ENCODE data around the gene CREB3.
A peak's percentile ranks its signal among the peaks of the same experiment; 100 is the strongest.

The CREB3 gene

GRCh38 chr9:35725362-35725761 is 7.1 kb upstream of the CREB3 start:
- Histone ChIP-seq H3K4me3 (no peak overlapping the region), H3K27me3 (ENCODE audit: low read depth) (no peaks in the 10 kb centered on the region), H3K9me3 (no peaks in the 10 kb centered on the region), H3K36me3 (replicated peaks) (peaks cover 58% of the 10 kb centered on the region), H3K4me1 (peaks cover 28% of the 10 kb centered on the region)
- in situ Hi-C loops (cut with MboI; ENCODE audit: low sequenced_read_pairs): no loop called here
- no peak for DNase-seq (ENCODE audit: low spot score in 2 of 2)

GRCh38 chr9:35726931-35727330 is 5.5 kb upstream of the CREB3 start:
- Histone ChIP-seq H3K36me3 (replicated peaks) (peaks cover 44% of the 10 kb centered on the region), H3K9me3 (no peaks in the 10 kb centered on the region), H3K27me3 (ENCODE audit: low read depth) (no peaks in the 10 kb centered on the region), H3K4me1 (peaks cover 34% of the 10 kb centered on the region), H3K4me3 (no peak overlapping the region)
- DNase-seq (ENCODE audit: low spot score in 2 of 2): no peak
- in situ Hi-C loops (cut with MboI; ENCODE audit: low sequenced_read_pairs): no loop called here

- in situ Hi-C loops (cut with MboI; ENCODE audit: low sequenced_read_pairs): no loop called here
- no peak overlapping the region for H3K4me3 ChIP-seq
- no peaks in the 10 kb centered on the region for H3K9me3 ChIP-seq
- peaks cover 37% of the 10 kb centered on the region for H3K36me3 ChIP-seq (replicated peaks)
- no peak for DNase-seq (ENCODE audit: low spot score in 2 of 2)
- H3K27me3 ChIP-seq (ENCODE audit: low read depth): no peaks in the 10 kb centered on the region
- peaks cover 34% of the 10 kb centered on the region for H3K4me1 ChIP-seq
Observed at GRCh38 chr9:35727676-35728040, 4.8 kb upstream of the CREB3 start.

GRCh38 chr9:35728041-35728971 is 4.2 kb upstream of the CREB3 start:
- H3K4me1 ChIP-seq: peaks cover 34% of the 10 kb centered on the region
- peak in 1 of 2 experiments; percentile 68 for DNase-seq (ENCODE audit: low spot score in 2 of 2)
- H3K4me3 ChIP-seq: no peak overlapping the region
- no peaks in the 10 kb centered on the region for H3K27me3 ChIP-seq (ENCODE audit: low read depth)
- H3K9me3 ChIP-seq: no peaks in the 10 kb centered on the region
- in situ Hi-C loops (cut with MboI; ENCODE audit: low sequenced_read_pairs): no loop called here
- peaks cover 33% of the 10 kb centered on the region for H3K36me3 ChIP-seq (replicated peaks)

GRCh38 chr9:35729101-35729500 is 3.4 kb upstream of the CREB3 start:
- Histone ChIP-seq H3K4me3 (0 out of 2 replicates have a peak overlapping the region, but pooled peaks have one; percentile 7), H3K4me1 (peaks cover 39% of the 10 kb centered on the region), H3K9me3 (no peaks in the 10 kb centered on the region), H3K36me3 (replicated peaks) (peaks cover 27% of the 10 kb centered on the region), H3K27me3 (ENCODE audit: low read depth) (no peaks in the 10 kb centered on the region)
- in situ Hi-C loops (cut with MboI; ENCODE audit: low sequenced_read_pairs): no loop called here
- no peak for DNase-seq (ENCODE audit: low spot score in 2 of 2)

- Histone ChIP-seq H3K4me3 (peak overlapping the region; percentile 7; the same call in 1 of the 2 replicates), H3K9me3 (no peaks in the 10 kb centered on the region), H3K4me1 (peaks cover 39% of the 10 kb centered on the region), H3K27me3 (ENCODE audit: low read depth) (no peaks in the 10 kb centered on the region), H3K36me3 (replicated peaks) (peaks cover 27% of the 10 kb centered on the region)
- peak; percentile 64 to 71 for DNase-seq (ENCODE audit: low spot score in 2 of 2)
- in situ Hi-C loops (cut with MboI; ENCODE audit: low sequenced_read_pairs): no loop called here
Observed at GRCh38 chr9:35729700-35730485, 2.6 kb upstream of the CREB3 start.

- DNase-seq (ENCODE audit: low spot score in 2 of 2): no peak
- Histone ChIP-seq H3K4me3 (peak overlapping the region; percentile 72), H3K9me3 (no peaks in the 10 kb centered on the region), H3K4me1 (peaks cover 39% of the 10 kb centered on the region), H3K27me3 (ENCODE audit: low read depth) (no peaks in the 10 kb centered on the region), H3K36me3 (replicated peaks) (peaks cover 27% of the 10 kb centered on the region)
- in situ Hi-C loops (cut with MboI; ENCODE audit: low sequenced_read_pairs): no loop called here
Observed at GRCh38 chr9:35730486-35730854, 2.0 kb upstream of the CREB3 start.

GRCh38 chr9:35731415-35732184 is 866 bp upstream of the CREB3 start:
- Histone ChIP-seq H3K4me3 (peak overlapping the region; percentile 72), H3K4me1 (peaks cover 39% of the 10 kb centered on the region), H3K9me3 (no peaks in the 10 kb centered on the region), H3K36me3 (replicated peaks) (peaks cover 28% of the 10 kb centered on the region), H3K27me3 (ENCODE audit: low read depth) (no peaks in the 10 kb centered on the region)
- in situ Hi-C loops (cut with MboI; ENCODE audit: low sequenced_read_pairs): no loop called here
- peak in 1 of 2 experiments; percentile 44 for DNase-seq (ENCODE audit: low spot score in 2 of 2)

- Histone ChIP-seq H3K9me3 (no peaks in the 10 kb centered on the region), H3K27me3 (ENCODE audit: low read depth) (no peaks in the 10 kb centered on the region), H3K4me1 (peaks cover 35% of the 10 kb centered on the region), H3K36me3 (replicated peaks) (peaks cover 40% of the 10 kb centered on the region), H3K4me3 (peak overlapping the region; percentile 72)
- DNase-seq (ENCODE audit: low spot score in 2 of 2): peak; percentile 76 to 83
- in situ Hi-C loops (cut with MboI; ENCODE audit: low sequenced_read_pairs): no loop called here
Observed at GRCh38 chr9:35732800-35733541, 505 bp downstream of the CREB3 start.

- no peak for DNase-seq (ENCODE audit: low spot score in 2 of 2)
- Histone ChIP-seq H3K4me3 (no peak overlapping the region), H3K4me1 (peaks cover 24% of the 10 kb centered on the region), H3K36me3 (replicated peaks) (peaks cover 51% of the 10 kb centered on the region), H3K27me3 (ENCODE audit: low read depth) (no peaks in the 10 kb centered on the region), H3K9me3 (no peaks in the 10 kb centered on the region)
- in situ Hi-C loops (cut with MboI; ENCODE audit: low sequenced_read_pairs): no loop called here
Observed at GRCh38 chr9:35734096-35734495, 1.6 kb downstream of the CREB3 start.

GRCh38 chr9:35736201-35736633 is 3.8 kb downstream of the CREB3 start:
- Histone ChIP-seq H3K9me3 (no peaks in the 10 kb centered on the region), H3K27me3 (ENCODE audit: low read depth) (no peaks in the 10 kb centered on the region), H3K4me3 (no peak overlapping the region), H3K36me3 (replicated peaks) (peaks cover 70% of the 10 kb centered on the region), H3K4me1 (peaks cover 7% of the 10 kb centered on the region; the same call in 1 of the 2 replicates)
- in situ Hi-C loops (cut with MboI; ENCODE audit: low sequenced_read_pairs): no loop called here
- peak; percentile 71 to 85 for DNase-seq (ENCODE audit: low spot score in 2 of 2)

GRCh38 chr9:35737143-35737542 is 4.7 kb downstream of the CREB3 start:
- peaks cover 5% of the 10 kb centered on the region; the same call in 1 of the 2 replicates for H3K4me1 ChIP-seq
- no peak overlapping the region for H3K4me3 ChIP-seq
- H3K36me3 ChIP-seq (replicated peaks): peaks cover 78% of the 10 kb centered on the region
- H3K9me3 ChIP-seq: no peaks in the 10 kb centered on the region
- in situ Hi-C loops (cut with MboI; ENCODE audit: low sequenced_read_pairs): no loop called here
- H3K27me3 ChIP-seq (ENCODE audit: low read depth): no peaks in the 10 kb centered on the region
- DNase-seq (ENCODE audit: low spot score in 2 of 2): no peak

GRCh38 chr9:35738186-35738585 is 5.7 kb downstream of the CREB3 start:
- no peaks in the 10 kb centered on the region for H3K9me3 ChIP-seq
- in situ Hi-C loops (cut with MboI; ENCODE audit: low sequenced_read_pairs): no loop called here
- H3K27me3 ChIP-seq (ENCODE audit: low read depth): no peaks in the 10 kb centered on the region
- peaks cover 5% of the 10 kb centered on the region; the same call in 1 of the 2 replicates for H3K4me1 ChIP-seq
- peaks cover 88% of the 10 kb centered on the region for H3K36me3 ChIP-seq (replicated peaks)
- no peak for DNase-seq (ENCODE audit: low spot score in 2 of 2)
- H3K4me3 ChIP-seq: no peak overlapping the region

Measured in HAP-1 (cell line).